Fibroblast of villous mesenchyme (primary cell): ENCODE measurements around the gene ARID4B. TPM values are rescaled to one million over a fixed set of nuclear protein-coding genes. Genes with fewer than 3 reads are reported as not detected.

ENCODE experiments used
- DNase-seq: peaks from one replicate; pipeline ENCODE4 v3.0.0-alpha.2; 2010; ENCODE audit warnings: low read depth
- H3K4me3 ChIP-seq: 2 replicates; pipeline ENCODE4 v1.5.1; 2011; ENCODE audit warnings: low read depth, mild to moderate bottlenecking, low read length
- CTCF ChIP-seq: IDR thresholded peaks from 2 replicates; pipeline ENCODE4 v1.5.1; 2012; ENCODE audit warnings: low read depth, mild to moderate bottlenecking, low read length; ENCODE audit not compliant: insufficient read depth
- total RNA-seq: library from RNA; depleted of rRNA; stranded (reverse); fragments of >200 nt; gene quantifications from 2 replicates; pipeline ENCODE4 v1.2.3, GENCODE V29; 2012

The ARID4B gene
- total RNA-seq, 1 donor: 40.2 TPM

GRCh38 chr1:235129774-235130570, 198.0 kb downstream of the ARID4B start:
- no peak for TF ChIP-seq CTCF
- no peak overlapping the region for H3K4me3 ChIP-seq
- DNase-seq: no peak

- DNase-seq: peak; percentile 98
These were observed 199.3 kb downstream of the ARID4B start, which contains the start of gene TOMM20 for GRCh38 chr1:235128456-235129328. Gene TOMM20 (minus strand): TSS chr1:235128837. CDS start chr1:235128715, 122 bp downstream.

GRCh38 chr1:235127732-235128455, 200.1 kb downstream of the ARID4B start:
- DNase-seq: peak; percentile 18
- peak overlapping the region; percentile 98 for H3K4me3 ChIP-seq
- no peak for TF ChIP-seq CTCF

More at GRCh38 chr1:235128456-235129328, 199.3 kb downstream of the ARID4B start, which contains the start of gene TOMM20:
- TF ChIP-seq CTCF: no peak
- H3K4me3 ChIP-seq: peak within 1 kb of the TSS; percentile 98

GRCh38 chr1:235127203-235127602, 200.8 kb downstream of the ARID4B start:
- peak; percentile 20 for DNase-seq
- peak overlapping the region; percentile 98 for H3K4me3 ChIP-seq
- TF ChIP-seq CTCF: no peak

- TF ChIP-seq CTCF: no peak
- H3K4me3 ChIP-seq: no peak overlapping the region
- DNase-seq: no peak
These were observed 203.3 kb downstream of the ARID4B start for GRCh38 chr1:235124665-235125064.

- no peak overlapping the region for H3K4me3 ChIP-seq
- no peak for TF ChIP-seq CTCF
- DNase-seq: no peak
These were observed 203.9 kb downstream of the ARID4B start for GRCh38 chr1:235124111-235124510.
